ENCODE data around the gene IL1B.
"Not testable (repeated sequence)": the region's sequence is repeated elsewhere in the genome, so short reads cannot be mapped to it uniquely, and the experiment has no call there.

The IL1B gene

GRCh38 chr2:112836163-112836560, 417 bp downstream of the IL1B start:
- Histone ChIP-seq H3K56ac (ENCODE audit: low read length) (no peak overlapping the region), H4K5ac (ENCODE audit: low read length) (no peak overlapping the region), H3K79me1 (ENCODE audit: low read length) (no peaks in the 10 kb centered on the region), H3K27ac (ENCODE audit: low read depth, low read length) (no peak overlapping the region), H2BK5ac (ENCODE audit: low read length) (no peak overlapping the region), H3K27me3 (ENCODE audit: insufficient read depth, low read length, poor library complexity) (no peaks in the 10 kb centered on the region), H3K4ac (ENCODE audit: low read depth, low read length) (no peak overlapping the region), H3K36me3 (ENCODE audit: control insufficient read depth, insufficient read depth, low read length) (no peaks in the 10 kb centered on the region), H2BK15ac (replicated peaks; ENCODE audit: low read depth) (no peak overlapping the region), H4K8ac (ENCODE audit: low read depth, low read length) (no peak overlapping the region), H3K4me1 (ENCODE audit: control insufficient read depth, low read depth, low read length) (no peaks in the 10 kb centered on the region), H3K23ac (ENCODE audit: low read length) (no peak overlapping the region), H2BK120ac (ENCODE audit: low read depth, low read length) (no peak overlapping the region), H2AK5ac (ENCODE audit: low read length) (no peak overlapping the region), H3K9ac (ENCODE audit: low read length) (no peak overlapping the region), H3K18ac (ENCODE audit: low read length) (no peak overlapping the region), H3K79me2 (ENCODE audit: control insufficient read depth, insufficient read depth, low read length) (no peaks in the 10 kb centered on the region), H3K4me2 (ENCODE audit: low read length) (no peak overlapping the region), H3K4me3 (ENCODE audit: low read length) (no peak overlapping the region)
- WGBS (ENCODE audit: extremely low coverage, insufficient coverage, low lambda C conversion rate): no CpG with 5 or more reads among the region's 5 CpGs
- no peak for DNase-seq

GRCh38 chr2:112835536-112836162, 930 bp downstream of the IL1B start:
- DNase-seq: no peak
- Histone ChIP-seq H3K27me3 (ENCODE audit: insufficient read depth, low read length, poor library complexity) (no peaks in the 10 kb centered on the region), H3K4me1 (ENCODE audit: control insufficient read depth, low read depth, low read length) (no peaks in the 10 kb centered on the region), H3K36me3 (ENCODE audit: control insufficient read depth, insufficient read depth, low read length) (no peaks in the 10 kb centered on the region), H3K56ac (ENCODE audit: low read length) (no peak overlapping the region), H2BK5ac (ENCODE audit: low read length) (no peak overlapping the region), H2AK5ac (ENCODE audit: low read length) (no peak overlapping the region), H2BK15ac (replicated peaks; ENCODE audit: low read depth) (no peak overlapping the region), H3K27ac (ENCODE audit: low read depth, low read length) (no peak overlapping the region), H3K23ac (ENCODE audit: low read length) (no peak overlapping the region), H3K79me1 (ENCODE audit: low read length) (no peaks in the 10 kb centered on the region), H3K79me2 (ENCODE audit: control insufficient read depth, insufficient read depth, low read length) (no peaks in the 10 kb centered on the region), H2BK120ac (ENCODE audit: low read depth, low read length) (no peak overlapping the region), H3K18ac (ENCODE audit: low read length) (no peak overlapping the region), H3K4me3 (ENCODE audit: low read length) (no peak overlapping the region), H4K8ac (ENCODE audit: low read depth, low read length) (no peak overlapping the region), H3K4me2 (ENCODE audit: low read length) (no peak overlapping the region), H3K4ac (ENCODE audit: low read depth, low read length) (no peak overlapping the region), H3K9ac (ENCODE audit: low read length) (no peak overlapping the region), H4K5ac (ENCODE audit: low read length) (no peak overlapping the region)
- WGBS (ENCODE audit: extremely low coverage, insufficient coverage, low lambda C conversion rate): no CpG with 5 or more reads among the region's 1 CpG

GRCh38 chr2:112835061-112835501, 1.5 kb downstream of the IL1B start:
- H3K9ac ChIP-seq (ENCODE audit: low read length): no peak overlapping the region
- no peaks in the 10 kb centered on the region for H3K4me1 ChIP-seq (ENCODE audit: control insufficient read depth, low read depth, low read length)
- no peaks in the 10 kb centered on the region for H3K36me3 ChIP-seq (ENCODE audit: control insufficient read depth, insufficient read depth, low read length)
- no peaks in the 10 kb centered on the region for H3K79me2 ChIP-seq (ENCODE audit: control insufficient read depth, insufficient read depth, low read length)
- H3K4me2 ChIP-seq (ENCODE audit: low read length): no peak overlapping the region
- H2BK15ac ChIP-seq (replicated peaks; ENCODE audit: low read depth): no peak overlapping the region
- H4K8ac ChIP-seq (ENCODE audit: low read depth, low read length): no peak overlapping the region
- no peak overlapping the region for H3K18ac ChIP-seq (ENCODE audit: low read length)
- no peak overlapping the region for H2BK5ac ChIP-seq (ENCODE audit: low read length)
- no peak for DNase-seq
- no CpG with 5 or more reads among the region's 1 CpG for WGBS (ENCODE audit: extremely low coverage, insufficient coverage, low lambda C conversion rate)
- H2BK120ac ChIP-seq (ENCODE audit: low read depth, low read length): no peak overlapping the region
- no peak overlapping the region for H3K27ac ChIP-seq (ENCODE audit: low read depth, low read length)
- no peak overlapping the region for H3K4ac ChIP-seq (ENCODE audit: low read depth, low read length)
- H3K56ac ChIP-seq (ENCODE audit: low read length): no peak overlapping the region
- H2AK5ac ChIP-seq (ENCODE audit: low read length): no peak overlapping the region
- no peak overlapping the region for H3K23ac ChIP-seq (ENCODE audit: low read length)
- no peak overlapping the region for H3K4me3 ChIP-seq (ENCODE audit: low read length)
- no peaks in the 10 kb centered on the region for H3K79me1 ChIP-seq (ENCODE audit: low read length)
- H4K5ac ChIP-seq (ENCODE audit: low read length): no peak overlapping the region
- H3K27me3 ChIP-seq (ENCODE audit: insufficient read depth, low read length, poor library complexity): no peaks in the 10 kb centered on the region

- H3K79me1 ChIP-seq (ENCODE audit: low read length): no peaks in the 10 kb centered on the region
- no peaks in the 10 kb centered on the region for H3K79me2 ChIP-seq (ENCODE audit: control insufficient read depth, insufficient read depth, low read length)
- no peak overlapping the region for H3K27ac ChIP-seq (ENCODE audit: low read depth, low read length)
- no peaks in the 10 kb centered on the region for H3K27me3 ChIP-seq (ENCODE audit: insufficient read depth, low read length, poor library complexity)
- no CpG with 5 or more reads among the region's 1 CpG for WGBS (ENCODE audit: extremely low coverage, insufficient coverage, low lambda C conversion rate)
- no peaks in the 10 kb centered on the region for H3K36me3 ChIP-seq (ENCODE audit: control insufficient read depth, insufficient read depth, low read length)
- no peak for DNase-seq
- H3K9ac ChIP-seq (ENCODE audit: low read length): no peak overlapping the region
- no peak overlapping the region for H3K23ac ChIP-seq (ENCODE audit: low read length)
- H4K5ac ChIP-seq (ENCODE audit: low read length): no peak overlapping the region
- no peak overlapping the region for H3K4ac ChIP-seq (ENCODE audit: low read depth, low read length)
- H3K4me3 ChIP-seq (ENCODE audit: low read length): no peak overlapping the region
- H4K8ac ChIP-seq (ENCODE audit: low read depth, low read length): no peak overlapping the region
- no peak overlapping the region for H2AK5ac ChIP-seq (ENCODE audit: low read length)
- no peak overlapping the region for H3K56ac ChIP-seq (ENCODE audit: low read length)
- H3K4me2 ChIP-seq (ENCODE audit: low read length): no peak overlapping the region
- no peak overlapping the region for H2BK15ac ChIP-seq (replicated peaks; ENCODE audit: low read depth)
- H2BK5ac ChIP-seq (ENCODE audit: low read length): no peak overlapping the region
- no peak overlapping the region for H3K18ac ChIP-seq (ENCODE audit: low read length)
- H3K4me1 ChIP-seq (ENCODE audit: control insufficient read depth, low read depth, low read length): no peaks in the 10 kb centered on the region
- no peak overlapping the region for H2BK120ac ChIP-seq (ENCODE audit: low read depth, low read length)
These were observed 2.1 kb downstream of the IL1B start for GRCh38 chr2:112834396-112835037.

- H3K27ac ChIP-seq (ENCODE audit: low read depth, low read length): no peak overlapping the region
- no peak overlapping the region for H3K4ac ChIP-seq (ENCODE audit: low read depth, low read length)
- H2AK5ac ChIP-seq (ENCODE audit: low read length): no peak overlapping the region
- no peaks in the 10 kb centered on the region for H3K4me1 ChIP-seq (ENCODE audit: control insufficient read depth, low read depth, low read length)
- no peaks in the 10 kb centered on the region for H3K79me2 ChIP-seq (ENCODE audit: control insufficient read depth, insufficient read depth, low read length)
- H2BK5ac ChIP-seq (ENCODE audit: low read length): no peak overlapping the region
- no peaks in the 10 kb centered on the region for H3K27me3 ChIP-seq (ENCODE audit: insufficient read depth, low read length, poor library complexity)
- no peaks in the 10 kb centered on the region for H3K79me1 ChIP-seq (ENCODE audit: low read length)
- H3K36me3 ChIP-seq (ENCODE audit: control insufficient read depth, insufficient read depth, low read length): no peaks in the 10 kb centered on the region
- no peak overlapping the region for H3K18ac ChIP-seq (ENCODE audit: low read length)
- H3K56ac ChIP-seq (ENCODE audit: low read length): no peak overlapping the region
- H4K5ac ChIP-seq (ENCODE audit: low read length): no peak overlapping the region
- no peak overlapping the region for H3K23ac ChIP-seq (ENCODE audit: low read length)
- DNase-seq: no peak
- H2BK15ac ChIP-seq (replicated peaks; ENCODE audit: low read depth): no peak overlapping the region
- no peak overlapping the region for H2BK120ac ChIP-seq (ENCODE audit: low read depth, low read length)
- no peak overlapping the region for H3K9ac ChIP-seq (ENCODE audit: low read length)
- H3K4me2 ChIP-seq (ENCODE audit: low read length): no peak overlapping the region
- H4K8ac ChIP-seq (ENCODE audit: low read depth, low read length): no peak overlapping the region
- H3K4me3 ChIP-seq (ENCODE audit: low read length): no peak overlapping the region
These were observed 2.6 kb downstream of the IL1B start for GRCh38 chr2:112833976-112834375.

GRCh38 chr2:112833639-112833931, 3.0 kb downstream of the IL1B start:
- not testable (repeated sequence) for H3K23ac ChIP-seq (ENCODE audit: low read length); H3K4ac ChIP-seq (ENCODE audit: low read depth, low read length); H3K36me3 ChIP-seq (ENCODE audit: control insufficient read depth, insufficient read depth, low read length); H3K9ac ChIP-seq (ENCODE audit: low read length); H3K27ac ChIP-seq (ENCODE audit: low read depth, low read length); H3K56ac ChIP-seq (ENCODE audit: low read length); H3K4me3 ChIP-seq (ENCODE audit: low read length); H3K27me3 ChIP-seq (ENCODE audit: insufficient read depth, low read length, poor library complexity); H2BK5ac ChIP-seq (ENCODE audit: low read length); H3K4me1 ChIP-seq (ENCODE audit: control insufficient read depth, low read depth, low read length); H3K79me2 ChIP-seq (ENCODE audit: control insufficient read depth, insufficient read depth, low read length); H4K8ac ChIP-seq (ENCODE audit: low read depth, low read length); H2AK5ac ChIP-seq (ENCODE audit: low read length); H4K5ac ChIP-seq (ENCODE audit: low read length); H3K18ac ChIP-seq (ENCODE audit: low read length); H3K4me2 ChIP-seq (ENCODE audit: low read length); H3K79me1 ChIP-seq (ENCODE audit: low read length); H2BK120ac ChIP-seq (ENCODE audit: low read depth, low read length); DNase-seq; H2BK15ac ChIP-seq (replicated peaks; ENCODE audit: low read depth)
- WGBS (ENCODE audit: extremely low coverage, insufficient coverage, low lambda C conversion rate): no CpG with 5 or more reads among the region's 5 CpGs
